ENCODE data around the gene LRP1.

The LRP1 gene

DNA sequence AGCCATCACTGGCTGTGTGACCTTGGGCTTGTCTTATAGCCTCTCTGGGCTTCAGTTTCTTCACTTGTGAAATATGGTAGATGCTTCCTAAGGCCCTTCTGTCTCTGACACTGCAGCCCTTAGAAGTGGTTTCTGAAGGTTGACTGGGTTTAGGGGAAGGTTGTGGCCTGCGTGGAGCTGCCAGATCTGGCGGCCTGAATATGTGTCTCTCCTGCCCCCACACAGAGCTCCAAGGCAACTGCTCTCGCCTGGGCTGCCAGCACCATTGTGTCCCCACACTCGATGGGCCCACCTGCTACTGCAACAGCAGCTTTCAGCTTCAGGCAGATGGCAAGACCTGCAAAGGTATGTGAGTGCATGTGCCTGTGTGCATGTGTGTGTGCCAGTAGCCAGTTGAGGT is 15.2 kb downstream of the LRP1 start:
- Histone ChIP-seq H3K4me1 (peaks cover 4 to 81% (median 45%) of the 10 kb centered on the region in 4 donors), H3K9me3 (no peaks in the 10 kb centered on the region), H3K27ac (peak overlapping the region; percentile 56 to 95), H3K27me3 (no peaks in the 10 kb centered on the region), H3K4me3 (no peak overlapping the region), H3K36me3 (peaks cover 75 to 93% (median 90%) of the 10 kb centered on the region in 3 donors)
- DNase-seq, result no peak
- TF ChIP-seq, protein P1, sequence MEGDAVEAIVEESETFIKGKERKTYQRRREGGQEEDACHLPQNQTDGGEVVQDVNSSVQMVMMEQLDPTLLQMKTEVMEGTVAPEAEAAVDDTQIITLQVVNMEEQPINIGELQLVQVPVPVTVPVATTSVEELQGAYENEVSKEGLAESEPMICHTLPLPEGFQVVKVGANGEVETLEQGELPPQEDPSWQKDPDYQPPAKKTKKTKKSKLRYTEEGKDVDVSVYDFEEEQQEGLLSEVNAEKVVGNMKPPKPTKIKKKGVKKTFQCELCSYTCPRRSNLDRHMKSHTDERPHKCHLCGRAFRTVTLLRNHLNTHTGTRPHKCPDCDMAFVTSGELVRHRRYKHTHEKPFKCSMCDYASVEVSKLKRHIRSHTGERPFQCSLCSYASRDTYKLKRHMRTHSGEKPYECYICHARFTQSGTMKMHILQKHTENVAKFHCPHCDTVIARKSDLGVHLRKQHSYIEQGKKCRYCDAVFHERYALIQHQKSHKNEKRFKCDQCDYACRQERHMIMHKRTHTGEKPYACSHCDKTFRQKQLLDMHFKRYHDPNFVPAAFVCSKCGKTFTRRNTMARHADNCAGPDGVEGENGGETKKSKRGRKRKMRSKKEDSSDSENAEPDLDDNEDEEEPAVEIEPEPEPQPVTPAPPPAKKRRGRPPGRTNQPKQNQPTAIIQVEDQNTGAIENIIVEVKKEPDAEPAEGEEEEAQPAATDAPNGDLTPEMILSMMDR (IDR thresholded peaks at IDR 0.05), result no peak
- intact Hi-C loops (cut with DNase I; ENCODE audit: low total_unique reads), result no loop called here

DNA sequence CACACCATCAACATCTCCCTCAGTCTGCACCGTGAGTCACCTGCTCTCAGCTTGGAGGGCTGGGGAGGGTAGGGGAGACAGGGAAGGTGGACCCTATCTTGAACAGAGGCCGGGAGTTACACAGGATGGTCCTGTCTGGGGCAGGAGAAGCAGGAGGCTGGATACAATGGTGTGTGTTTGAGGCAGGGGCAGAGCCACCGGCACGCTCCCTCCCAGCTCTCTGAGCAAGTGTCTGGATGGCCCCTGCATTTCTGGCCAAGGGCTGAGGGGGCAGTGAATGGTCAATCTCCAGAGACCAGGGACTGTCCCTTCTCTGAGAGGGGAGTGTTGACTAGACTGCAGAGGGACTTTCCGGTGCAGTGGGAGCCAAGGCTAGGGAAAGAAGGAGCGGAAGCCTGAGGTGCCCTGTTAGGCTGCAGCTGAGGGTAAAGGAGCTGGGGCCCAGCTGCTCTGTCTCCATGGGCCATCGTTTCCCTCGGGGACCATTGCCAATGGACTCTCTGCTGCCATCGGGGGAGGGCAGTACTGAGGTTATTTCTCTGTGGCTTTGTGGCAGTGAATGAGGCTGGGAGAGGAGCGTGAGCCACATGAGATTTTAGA is 17.3 kb downstream of the LRP1 start:
- Histone ChIP-seq H3K9me3 (no peaks in the 10 kb centered on the region), H3K4me3 (no peak overlapping the region), H3K27me3 (no peaks in the 10 kb centered on the region), H3K4me1 (peaks cover 4 to 81% (median 61%) of the 10 kb centered on the region in 4 donors), H3K36me3 (peaks cover 57 to 72% (median 70%) of the 10 kb centered on the region in 3 donors), H3K27ac (peak overlapping the region; percentile 73 to 85)
- intact Hi-C loops (cut with DNase I; ENCODE audit: low total_unique reads), result no loop called here
- no peak for DNase-seq
- TF ChIP-seq, protein P1 (IDR thresholded peaks at IDR 0.05), result no peak

DNA sequence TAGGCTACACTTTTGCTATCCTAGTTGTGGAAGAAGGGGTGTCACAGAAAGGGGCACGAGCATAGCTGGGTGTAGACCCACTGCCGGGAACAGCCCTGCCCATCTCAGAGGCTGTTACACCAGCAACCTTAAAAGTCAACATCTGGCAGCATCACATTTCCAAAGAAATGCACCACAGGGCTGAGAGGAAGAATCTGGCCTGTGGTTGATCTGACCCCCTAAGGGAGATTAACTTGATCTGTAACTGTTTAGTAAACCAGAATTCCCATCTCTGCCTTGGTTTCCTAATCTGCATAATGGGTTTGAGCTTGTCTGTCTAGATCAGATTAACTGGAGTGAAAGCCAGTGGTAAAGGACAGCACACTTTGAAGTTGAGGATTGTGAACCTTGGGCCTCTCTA is 17.8 kb downstream of the LRP1 start:
- no peak for DNase-seq
- peaks cover 4 to 86% (median 66%) of the 10 kb centered on the region in 4 donors for H3K4me1 ChIP-seq
- peaks cover 52 to 70% (median 67%) of the 10 kb centered on the region in 3 donors for H3K36me3 ChIP-seq
- H3K4me3 ChIP-seq, result no peak overlapping the region
- no peaks in the 10 kb centered on the region for H3K27me3 ChIP-seq
- intact Hi-C loops (cut with DNase I; ENCODE audit: low total_unique reads), result no loop called here
- H3K9me3 ChIP-seq, result no peaks in the 10 kb centered on the region
- TF ChIP-seq, protein P1 (IDR thresholded peaks at IDR 0.05), result no peak
- H3K27ac ChIP-seq, result peak overlapping the region; percentile 73 to 85

DNA sequence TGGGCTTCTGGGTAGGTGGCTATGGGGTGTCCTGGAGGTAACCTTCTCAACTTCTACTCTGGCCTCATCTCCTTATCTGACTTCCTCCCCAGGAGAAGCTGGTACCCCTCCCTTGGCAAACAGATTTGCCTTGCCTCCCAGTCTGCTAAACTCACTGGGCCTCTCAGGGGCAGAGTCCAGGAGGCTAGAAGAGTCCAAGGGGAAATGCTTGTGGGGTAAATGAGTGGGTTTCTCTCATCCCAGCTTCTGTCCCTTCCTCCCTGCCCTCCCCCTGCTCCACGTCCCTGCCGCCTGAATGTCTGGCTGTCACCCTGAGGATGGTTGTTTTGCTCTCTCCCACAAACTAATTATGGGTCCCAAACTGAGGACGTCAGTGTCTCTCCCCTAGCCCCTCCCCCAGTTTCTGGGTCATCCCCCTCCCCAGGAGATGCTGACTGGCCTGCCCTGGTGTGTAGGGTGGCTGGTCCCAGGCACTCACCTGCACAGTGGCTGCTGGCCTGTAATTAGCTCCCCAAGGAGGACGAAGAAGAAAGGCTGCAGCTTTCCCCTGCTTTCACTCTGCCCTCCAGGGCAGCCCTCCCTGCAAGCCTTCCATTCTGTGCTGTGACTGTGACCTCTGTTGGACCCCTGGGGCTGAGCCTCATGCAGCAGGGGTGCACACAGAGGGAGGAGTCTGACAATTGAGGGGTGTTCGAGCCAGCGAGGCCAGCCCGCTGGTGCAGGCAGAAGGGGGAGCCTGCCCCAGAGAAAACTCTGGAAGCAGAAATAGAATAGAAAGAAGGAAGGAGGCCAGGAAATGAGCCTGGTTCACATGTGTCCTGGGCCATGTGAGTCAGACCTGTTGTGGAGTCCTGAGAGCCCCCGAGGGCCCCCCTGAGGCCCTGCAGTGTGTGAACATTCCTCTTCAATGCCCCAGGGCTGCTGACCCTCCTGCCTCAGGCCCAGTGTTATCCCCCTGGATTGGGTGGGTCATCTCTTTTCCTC is 19.0 kb downstream of the LRP1 start, which contains the start of gene LRP1-AS:
Gene LRP1-AS (minus strand): TSS at position 659 of the 984 bp plus-strand sequence.
- peak in 1 of 2 donors; percentile 71 for DNase-seq
- H3K9me3 ChIP-seq, result no peaks in the 10 kb centered on the region
- intact Hi-C loops (cut with DNase I; ENCODE audit: low total_unique reads), result no loop called here
- no peaks in the 10 kb centered on the region for H3K27me3 ChIP-seq
- H3K4me1 ChIP-seq, result peaks cover 4 to 89% (median 75%) of the 10 kb centered on the region in 4 donors
- TF ChIP-seq, protein P1 (IDR thresholded peaks at IDR 0.05), result no peak
- peaks cover 41 to 62% (median 55%) of the 10 kb centered on the region in 3 donors for H3K36me3 ChIP-seq
- H3K27ac ChIP-seq, result peak within 1 kb of the TSS; percentile 73 to 85
- H3K4me3 ChIP-seq, result no peak within 1 kb of the TSS

DNA sequence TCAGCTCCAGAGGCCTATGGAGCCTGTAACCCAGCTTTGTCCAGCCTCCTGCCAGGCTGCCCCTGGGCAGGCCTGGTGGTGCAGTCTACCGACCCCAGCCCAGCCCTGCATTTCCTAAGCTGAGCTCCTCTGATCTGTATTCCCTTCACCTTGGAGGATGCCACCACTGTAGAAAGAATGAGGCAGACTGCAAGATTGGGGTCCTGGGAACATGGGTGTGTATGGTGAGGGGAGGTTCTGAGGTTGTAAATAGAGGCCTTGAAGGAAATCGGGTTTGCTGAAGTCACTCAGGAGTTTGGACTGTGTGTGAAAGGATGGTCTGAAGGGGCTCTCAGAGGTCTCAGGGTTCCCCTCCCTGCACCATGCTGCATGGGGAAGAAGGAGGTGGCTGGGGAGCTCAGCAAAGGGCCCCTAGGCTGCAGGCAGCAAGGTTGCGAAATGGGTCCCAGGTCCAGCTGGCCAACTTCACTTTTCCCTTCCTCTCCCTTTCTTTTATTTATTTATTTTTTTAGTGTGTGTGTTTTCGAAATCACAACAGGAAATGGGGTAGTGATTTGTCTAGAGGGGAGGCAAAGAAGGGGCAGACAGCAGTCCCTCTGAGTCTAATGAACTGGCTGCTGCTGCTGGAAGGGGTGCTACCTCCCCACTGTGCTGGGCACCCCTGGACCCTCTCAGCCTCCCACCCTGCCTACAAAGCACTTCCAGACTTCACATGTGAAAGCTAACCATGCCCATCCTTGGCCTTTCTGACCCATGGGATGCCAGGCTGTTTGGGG is 20.4 kb downstream of the LRP1 start:
- peaks cover 4 to 91% (median 88%) of the 10 kb centered on the region in 4 donors for H3K4me1 ChIP-seq
- H3K27ac ChIP-seq, result peak overlapping the region; percentile 73 to 85
- peak; percentile 87 to 90 for DNase-seq
- intact Hi-C loops (cut with DNase I; ENCODE audit: low total_unique reads), result no loop called here
- peaks cover 26 to 48% (median 43%) of the 10 kb centered on the region in 3 donors for H3K36me3 ChIP-seq
- no peaks in the 10 kb centered on the region for H3K9me3 ChIP-seq
- H3K27me3 ChIP-seq, result no peaks in the 10 kb centered on the region
- TF ChIP-seq, protein P1 (IDR thresholded peaks at IDR 0.05), result no peak
- H3K4me3 ChIP-seq, result no peak overlapping the region

Data from tibial artery (tissue), 4 donors.